COLO668 (cell line): ENCODE data around the gene CIB1.

Experiments used
- DNase-seq: peaks from one replicate; lab custom pipeline; 2025; ENCODE audit not compliant: unreplicated experiment; lab: John Stamatoyannopoulos, UW

CIB1 gene

GRCh38 chr15:90241343-90242192 lies 7.8 kb upstream of the CIB1 start:
- no peak for DNase-seq

- DNase-seq = no peak
These were observed 7.1 kb upstream of the CIB1 start for GRCh38 chr15:90240856-90241255.

DNA sequence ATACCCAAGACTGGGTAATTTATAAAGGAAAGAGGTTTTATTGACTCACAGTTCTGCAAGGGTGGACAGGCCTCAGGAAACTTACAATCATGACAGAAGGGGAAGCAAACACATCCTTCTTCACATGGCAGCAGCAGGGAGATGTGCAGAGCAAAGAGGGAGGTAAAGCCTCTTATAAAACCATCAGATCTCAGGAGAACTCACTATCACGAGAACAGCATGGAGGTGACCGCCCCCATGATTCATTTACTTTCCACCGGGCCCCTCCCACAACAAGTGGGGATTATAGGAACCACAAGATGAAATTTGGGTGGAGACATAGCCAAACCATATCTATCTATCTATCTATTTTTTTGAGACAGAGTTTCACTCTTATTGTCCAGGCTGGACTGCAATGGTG lies 5.6 kb upstream of the CIB1 start:
- DNase-seq = no peak

DNA sequence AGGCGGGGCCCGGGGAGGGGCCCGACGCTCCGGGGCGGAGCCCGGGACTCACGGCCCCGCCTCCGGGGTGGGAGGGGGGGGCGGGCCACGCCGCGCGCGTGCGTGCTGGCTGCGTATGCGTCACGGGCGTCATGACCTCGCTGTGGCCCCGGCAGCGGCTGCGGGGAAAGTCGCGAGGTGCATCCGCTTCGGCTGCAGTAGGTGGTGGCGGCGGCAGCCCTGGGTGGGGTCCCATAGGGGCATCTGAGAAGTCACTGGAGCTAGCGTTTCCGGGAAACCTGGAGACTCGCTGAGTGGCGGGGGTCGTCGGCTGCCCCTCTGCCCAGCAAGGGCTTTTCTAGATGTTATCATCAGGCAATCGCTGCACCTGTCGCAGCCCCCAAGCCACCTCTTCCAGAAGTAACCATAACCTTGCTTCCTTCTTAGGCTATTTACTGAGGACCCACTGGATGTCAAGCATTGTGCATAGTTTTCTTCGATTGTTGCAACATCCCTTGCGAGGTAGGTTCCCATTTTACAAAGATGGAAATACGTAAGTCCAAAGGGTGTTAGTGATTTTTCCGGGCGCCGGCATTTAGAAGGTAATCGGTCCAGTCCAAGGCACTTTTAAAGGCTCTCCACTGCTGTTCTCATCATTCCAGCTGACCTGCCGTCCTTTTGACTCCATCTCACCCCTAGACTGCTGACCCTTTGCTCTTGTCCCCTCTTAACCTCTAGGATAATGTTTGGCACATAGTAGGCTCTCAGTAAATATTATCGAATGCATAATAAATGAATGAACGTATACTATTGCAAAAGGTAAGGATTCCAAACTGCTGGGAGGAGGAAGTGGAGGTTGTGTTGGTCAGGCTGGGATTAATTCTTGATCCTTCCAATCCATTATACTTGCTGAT lies 601 bp upstream of the CIB1 start, which contains the start of gene GDPGP1:
GDPGP1 (plus strand) TSS at position 114 of the 893 bp plus-strand sequence. CDS start 6,700 bp downstream, outside the sequence.
- DNase-seq = peak; percentile 97

GRCh38 chr15:90232941-90233386 lies 777 bp downstream of the CIB1 start:
- DNase-seq = no peak

DNA sequence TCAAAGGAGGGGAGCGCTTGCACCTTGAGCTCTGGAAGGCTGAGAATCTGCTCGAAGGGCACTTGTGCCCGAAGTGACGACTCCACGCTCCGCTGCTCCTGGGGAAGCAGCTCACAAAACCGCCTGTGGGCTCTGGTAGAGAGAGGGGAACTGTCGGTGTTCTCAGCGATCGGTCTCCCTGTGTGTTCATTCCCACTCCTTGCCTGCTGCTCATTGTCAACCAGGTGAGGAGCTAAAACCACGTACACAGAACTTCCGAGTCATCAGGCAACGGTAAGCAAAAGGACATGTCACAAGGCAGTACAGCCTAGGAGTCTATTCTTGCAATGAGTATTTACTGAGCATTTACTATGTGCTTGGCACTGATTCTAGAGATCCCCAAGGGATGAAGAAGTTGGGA lies 1.5 kb downstream of the CIB1 start:
- DNase-seq = peak; percentile 27

DNA sequence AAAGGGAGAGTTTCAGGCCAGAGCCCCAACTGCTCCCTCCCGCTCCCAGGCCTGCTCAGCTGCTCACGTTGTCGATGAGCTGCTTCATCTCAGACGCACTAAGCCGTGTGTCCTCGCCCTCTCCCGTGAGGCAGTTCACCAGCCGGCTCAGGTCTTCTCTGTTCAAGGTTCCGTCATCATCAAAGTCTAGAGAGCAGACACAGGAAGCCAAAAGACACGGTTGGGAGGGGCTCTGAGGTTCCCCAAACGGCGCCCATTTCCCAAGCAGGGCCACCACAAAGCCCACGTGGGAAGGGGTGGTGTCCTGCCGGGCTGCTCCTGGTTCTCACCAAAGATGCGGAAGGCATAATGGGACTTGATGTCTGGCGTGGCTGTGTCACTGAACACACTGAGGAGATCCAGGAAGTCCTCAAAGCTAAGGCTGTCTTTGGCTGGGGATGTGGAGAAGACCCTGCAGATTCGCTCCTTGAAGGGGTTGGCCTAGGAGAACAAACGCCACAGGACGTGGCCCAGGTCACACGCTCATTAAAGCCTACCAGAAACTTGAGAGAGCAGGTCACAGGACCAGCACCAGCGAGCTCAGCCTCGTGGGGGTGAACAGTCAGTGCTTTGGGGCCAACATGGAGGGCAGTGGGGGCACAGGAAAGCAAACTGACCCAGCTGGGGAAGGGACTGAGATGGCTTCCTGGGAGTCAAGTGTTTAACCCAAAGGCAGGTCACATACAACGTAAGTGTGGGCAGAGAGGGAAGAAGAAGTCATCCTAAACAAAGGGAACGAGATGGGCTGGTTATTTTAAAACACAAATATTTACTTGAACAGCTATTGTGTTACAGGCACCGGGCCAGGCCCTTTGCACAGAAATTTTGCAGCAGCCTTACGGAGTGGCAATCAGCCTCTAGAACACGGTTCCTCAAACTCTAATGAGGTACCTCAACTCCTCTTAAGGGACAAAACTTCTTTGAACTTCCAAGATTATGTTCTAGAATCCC lies 2.4 kb downstream of the CIB1 start:
- DNase-seq = peak; percentile 15

DNA sequence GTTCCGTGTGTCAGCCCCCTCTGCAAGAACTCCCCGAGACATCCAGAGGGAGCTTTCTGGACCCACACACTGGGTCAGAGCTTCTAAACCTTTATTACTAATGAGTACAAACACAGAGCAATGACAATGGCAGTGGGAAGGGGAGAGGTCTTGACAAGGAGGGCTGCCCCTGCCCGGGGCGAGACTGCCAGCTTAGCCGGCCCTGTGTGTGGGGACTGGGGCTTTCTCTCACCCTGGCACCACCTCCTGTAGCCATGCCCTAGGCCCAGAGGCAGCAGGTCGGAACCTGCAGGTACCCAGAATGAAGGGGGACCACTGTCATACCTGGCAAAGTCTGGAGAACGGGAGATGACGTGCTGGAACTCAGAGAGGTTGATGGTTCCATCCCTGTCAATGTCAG lies 3.1 kb downstream of the CIB1 start:
- DNase-seq = no peak

DNA sequence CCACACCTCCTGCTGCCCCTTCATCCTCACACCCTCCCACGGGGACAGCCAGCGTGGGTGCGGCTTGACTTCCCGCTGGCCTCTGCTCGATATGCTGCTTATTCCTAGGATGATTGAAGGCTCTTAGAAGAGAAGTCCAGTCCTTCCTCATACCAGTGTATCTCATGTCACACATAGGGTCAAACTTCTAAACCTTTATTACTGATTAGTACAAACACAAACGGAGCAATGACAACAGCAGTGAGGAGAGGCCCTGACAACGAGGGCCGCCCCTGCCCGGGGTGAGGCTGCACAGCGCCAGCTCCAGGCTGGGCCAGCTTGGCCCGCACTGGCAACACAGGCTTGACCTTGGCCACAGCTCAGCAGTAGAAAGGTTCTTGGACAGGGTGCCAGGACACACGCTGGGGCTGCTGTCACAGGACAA lies 3.7 kb downstream of the CIB1 start:
- no peak for DNase-seq

DNA sequence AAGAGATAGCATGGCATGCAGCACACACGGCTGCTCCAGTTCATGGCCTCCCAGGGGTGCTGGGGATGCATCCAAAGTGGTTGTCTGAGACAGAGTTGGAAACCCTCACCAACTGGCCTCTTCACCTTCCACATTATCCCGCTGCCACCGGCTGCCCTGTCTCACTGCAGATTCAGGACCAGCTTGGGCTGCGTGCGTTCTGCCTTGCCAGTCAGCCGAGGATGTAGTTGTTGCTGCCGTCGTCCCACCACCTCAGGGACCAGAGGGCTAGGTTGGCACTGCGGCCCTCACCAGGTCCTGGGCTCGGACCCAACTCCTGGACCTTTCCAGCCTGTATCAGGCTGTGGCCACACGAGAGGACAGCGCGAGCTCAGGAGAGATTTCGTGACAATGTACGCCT lies 4.8 kb downstream of the CIB1 start:
- no peak for DNase-seq

- no peak for DNase-seq
These were observed 5.6 kb downstream of the CIB1 start for GRCh38 chr15:90227816-90228772.

DNA sequence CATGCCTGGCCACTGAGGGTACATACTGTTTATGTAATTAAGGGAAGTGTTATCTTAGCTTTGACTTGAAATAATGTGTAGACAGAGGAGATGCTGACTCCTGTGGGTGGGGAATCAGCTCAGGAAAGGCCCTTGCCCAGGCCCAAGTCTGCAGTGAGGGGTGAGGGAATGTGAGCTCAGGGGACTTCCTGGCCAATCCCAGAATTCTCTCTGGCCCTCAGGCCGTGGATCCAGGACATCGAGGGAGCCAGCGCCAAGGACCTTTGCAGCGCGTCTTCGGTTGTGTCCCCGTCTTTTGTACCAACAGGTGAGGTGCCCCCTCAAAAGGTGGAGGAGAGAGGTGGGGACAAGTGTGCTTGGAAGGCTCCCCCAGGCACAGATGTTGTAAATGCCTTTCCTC lies 6.4 kb downstream of the CIB1 start:
- no peak for DNase-seq

GRCh38 chr15:90225504-90226234 lies 8.1 kb downstream of the CIB1 start:
- no peak for DNase-seq

GRCh38 chr15:90225047-90225446 lies 8.7 kb downstream of the CIB1 start:
- DNase-seq = no peak

DNA sequence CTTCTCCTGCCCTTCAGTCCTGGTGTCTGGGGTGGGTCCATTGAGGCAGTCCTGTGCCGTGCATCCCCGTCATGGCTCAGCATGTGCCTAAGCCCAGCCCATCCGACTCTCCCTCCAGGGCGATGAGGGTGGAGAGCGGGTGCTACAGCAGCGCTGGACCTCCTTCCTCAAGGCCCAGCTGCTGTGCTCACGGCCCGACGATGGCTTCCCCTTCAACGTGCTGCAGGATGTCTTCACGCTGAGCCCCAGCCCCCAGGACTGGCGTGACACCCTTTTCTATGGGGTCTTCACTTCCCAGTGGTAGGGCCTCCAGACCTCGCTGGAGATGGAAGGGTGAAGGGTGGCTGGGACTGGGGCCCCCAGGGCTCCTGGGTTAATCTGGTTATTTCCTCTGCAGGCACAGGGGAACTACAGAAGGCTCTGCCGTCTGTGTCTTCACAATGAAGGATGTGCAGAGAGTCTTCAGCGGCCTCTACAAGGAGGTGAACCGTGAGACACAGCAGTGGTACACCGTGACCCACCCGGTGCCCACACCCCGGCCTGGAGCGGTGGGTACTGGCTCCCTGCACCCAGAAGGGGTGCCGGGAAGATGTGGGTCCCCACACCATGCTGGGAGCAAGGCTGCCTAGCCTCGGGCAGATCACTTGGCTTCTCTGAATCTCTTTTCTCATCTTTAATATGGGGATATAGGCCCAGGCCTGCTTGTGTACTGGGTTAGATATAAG lies 10.1 kb downstream of the CIB1 start:
- DNase-seq = no peak

DNA sequence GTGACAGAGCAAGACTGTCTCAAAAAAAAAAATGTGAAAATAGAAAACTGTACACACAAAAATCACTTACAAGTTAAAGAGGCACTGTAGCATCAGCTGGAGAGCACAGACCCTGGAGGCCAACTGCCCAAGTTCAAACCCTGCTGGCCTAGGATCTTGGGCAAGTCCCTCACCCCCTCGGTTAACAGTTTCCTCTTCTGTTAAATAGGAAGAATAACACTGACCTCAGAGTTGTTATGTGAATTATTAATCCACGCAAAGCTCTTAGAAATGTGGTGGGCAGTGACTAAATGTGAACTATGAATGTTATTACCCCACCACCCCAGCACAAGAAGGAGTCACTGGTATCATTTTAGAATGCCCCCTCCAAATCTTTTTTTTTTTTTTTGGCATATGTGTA lies 11.2 kb downstream of the CIB1 start:
- DNase-seq = no peak

- DNase-seq = peak; percentile 72
These were observed 12.4 kb downstream of the CIB1 start for GRCh38 chr15:90221246-90221900.
